Measurements from ENCODE around the gene TMEM9.

TMEM9 gene

DNA sequence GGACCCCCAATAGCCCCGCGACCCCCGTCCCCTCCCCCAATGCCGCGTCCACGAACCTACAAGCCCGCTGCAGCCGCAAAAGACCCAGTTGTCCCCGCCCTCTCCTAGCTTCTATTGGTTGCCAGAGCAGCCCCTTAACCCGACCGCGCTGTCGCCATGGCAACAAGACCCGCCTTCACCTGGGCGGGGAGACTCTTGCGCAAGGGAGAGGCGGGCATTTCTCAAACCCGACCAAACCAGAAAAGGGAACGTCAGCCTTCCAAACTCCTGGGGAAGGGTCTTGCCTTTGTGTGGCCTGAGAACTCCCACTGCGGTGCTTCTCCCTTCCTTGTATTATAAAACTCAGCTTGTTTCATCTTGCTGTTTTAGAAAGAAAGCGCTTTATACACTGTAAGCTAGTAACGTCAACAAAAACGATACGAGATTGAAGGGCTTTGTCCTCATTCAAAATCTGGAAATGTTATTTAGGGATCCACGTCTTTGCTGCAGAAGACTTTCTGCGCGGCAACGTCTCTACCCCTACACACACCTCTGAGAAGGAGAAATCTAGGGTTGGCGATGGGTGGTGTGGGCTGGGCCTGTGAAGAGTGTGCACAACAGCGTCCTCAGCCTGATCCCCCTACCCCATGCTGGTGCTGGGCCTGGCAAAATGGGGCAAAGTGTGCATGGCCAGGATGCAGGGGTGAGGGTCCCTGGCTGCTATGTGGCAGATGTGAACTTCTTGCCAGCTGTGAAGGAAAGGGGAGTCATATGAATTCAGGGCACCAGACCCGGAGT lies at the start of gene TMEM9:
TSS of gene TMEM9 (minus strand) at position 86 of the 777 bp plus-strand sequence. CDS start 551 bp downstream, outside the sequence.
- peak; percentile 95 to 96 (median 95) for DNase-seq

DNA sequence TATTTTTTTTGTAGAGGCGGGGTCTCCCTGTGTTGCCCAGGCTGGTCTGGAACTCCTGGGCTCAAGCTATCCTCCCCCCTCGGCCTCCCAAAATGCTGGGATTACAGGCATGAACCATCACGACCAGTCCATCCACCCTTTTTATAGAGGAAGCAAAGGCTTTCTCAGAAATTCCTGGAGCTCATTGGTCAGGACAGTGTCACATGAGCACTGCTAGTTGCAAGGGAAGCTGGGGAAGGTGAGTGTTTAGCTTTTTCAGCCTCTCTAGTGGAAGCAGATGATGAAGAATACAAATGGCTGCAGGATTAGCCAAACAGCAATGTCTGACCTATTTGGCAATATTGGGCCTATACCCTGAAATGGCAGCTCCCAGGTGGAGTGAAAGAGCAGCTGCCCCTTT lies 44.3 kb upstream of the TMEM9 start:
- DNase-seq, result no peak

DNA sequence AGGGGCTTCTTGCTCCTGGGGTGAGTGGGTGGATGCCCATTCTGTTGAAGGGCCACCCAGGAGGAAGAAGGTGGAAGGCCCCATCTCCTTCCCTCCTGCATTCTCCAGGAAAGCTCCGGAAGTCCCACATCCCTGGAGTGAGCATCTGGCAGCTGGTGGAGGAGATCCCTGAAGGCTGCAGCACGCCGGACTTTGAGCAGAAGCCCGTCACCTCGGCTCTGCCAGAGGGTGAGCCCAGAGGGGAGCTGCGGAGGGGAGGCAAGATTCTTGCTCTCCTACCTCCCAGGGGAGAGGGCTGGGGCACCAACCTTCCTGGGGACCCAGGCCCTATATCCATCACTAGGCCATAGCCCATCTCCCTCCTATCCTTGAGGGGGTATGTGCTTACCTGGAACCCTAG lies 39.8 kb upstream of the TMEM9 start:
- DNase-seq, result no peak

- no peak for DNase-seq
These were observed 38.1 kb upstream of the TMEM9 start for GRCh38 chr1:201192261-201192788.

- DNase-seq, result peak; percentile 78 to 83 (median 78)
These were observed 37.5 kb upstream of the TMEM9 start for GRCh38 chr1:201191653-201192260.

DNA sequence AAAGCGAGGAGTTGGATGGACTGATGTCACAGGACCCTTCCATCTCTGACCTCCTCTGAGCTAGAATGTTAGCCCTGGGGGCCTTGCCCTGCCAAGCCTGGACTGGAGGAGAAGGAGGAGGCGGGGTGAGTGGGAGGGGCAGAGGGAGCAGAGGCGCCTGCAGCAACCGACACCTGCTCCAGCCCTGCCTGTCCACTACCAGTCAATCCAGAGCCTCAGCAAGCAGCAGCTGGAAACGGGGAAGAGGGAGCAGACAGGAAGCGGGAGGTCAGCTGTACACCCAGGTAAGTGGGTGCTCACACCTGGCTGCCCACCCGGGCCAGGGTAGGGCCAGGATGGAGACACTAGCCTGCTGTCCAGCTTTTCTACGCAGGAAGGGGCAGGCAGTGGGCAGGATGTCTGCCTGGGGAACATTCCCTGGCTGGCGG lies 36.4 kb upstream of the TMEM9 start, which contains the start of gene IGFN1:
TSS of gene IGFN1 (plus strand) at position 201 of the 428 bp plus-strand sequence. CDS start 2,470 bp downstream, outside the sequence.
- no peak for DNase-seq

DNA sequence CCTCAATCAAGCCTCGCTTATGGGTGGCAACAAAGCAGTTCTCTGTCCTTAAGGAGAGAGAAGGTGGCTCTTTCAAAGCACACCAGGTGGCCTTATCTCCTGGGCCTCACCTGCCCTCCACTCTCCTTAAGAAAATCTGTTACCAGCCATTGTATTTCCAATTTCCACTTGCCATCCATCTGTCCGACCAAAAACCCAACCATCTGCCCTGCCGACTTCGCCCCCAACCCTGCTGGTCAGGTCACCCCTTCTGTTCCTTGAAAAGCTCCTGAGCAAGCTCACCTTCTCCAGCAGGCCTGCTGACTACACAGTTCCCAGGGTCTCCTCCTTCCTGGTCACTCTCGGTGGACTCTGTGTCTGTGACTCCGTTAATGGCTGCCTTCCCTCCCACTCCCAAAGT lies 35.7 kb upstream of the TMEM9 start:
- DNase-seq, result no peak

GRCh38 chr1:201189085-201189484 lies 34.8 kb upstream of the TMEM9 start:
- no peak for DNase-seq

DNA sequence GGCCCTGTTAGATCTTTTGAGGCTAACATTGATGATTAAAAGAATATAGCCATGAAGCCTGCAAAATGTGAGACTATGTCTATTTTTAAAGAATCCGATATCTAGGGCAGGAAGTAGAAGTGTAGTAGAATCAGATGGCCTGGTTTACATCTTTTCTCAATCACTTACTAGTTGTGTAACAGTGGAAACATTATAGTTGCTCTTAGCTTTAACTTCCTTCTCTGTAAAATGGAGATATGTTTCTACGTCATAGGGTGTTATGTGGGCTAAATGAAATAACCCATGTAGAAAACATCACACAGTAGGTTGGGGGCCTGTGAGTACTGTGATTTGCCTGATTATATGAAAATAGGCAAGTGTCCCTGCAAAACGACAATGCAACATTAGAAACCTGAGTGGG lies 31.9 kb upstream of the TMEM9 start:
- DNase-seq, result peak; percentile 56 to 86 (median 84)

- no peak for DNase-seq
These were observed 31.4 kb upstream of the TMEM9 start for GRCh38 chr1:201185527-201186128.

DNA sequence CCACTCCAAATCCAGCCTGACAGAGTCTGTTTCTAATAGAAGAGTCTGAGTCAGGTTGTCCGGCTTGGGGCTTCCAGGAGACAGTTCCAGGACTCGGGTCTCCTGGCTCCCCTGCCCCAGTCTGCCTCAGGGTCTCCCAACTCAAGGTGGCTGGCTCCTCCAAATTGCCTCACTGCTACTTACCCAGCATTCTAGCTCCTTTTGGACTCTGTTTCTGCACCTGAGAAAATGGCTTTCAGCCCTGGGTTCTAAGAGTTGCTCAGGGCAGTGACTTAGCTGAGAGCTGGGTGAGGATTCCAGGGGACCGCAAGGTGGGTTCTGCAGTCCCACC lies 30.8 kb upstream of the TMEM9 start:
- no peak for DNase-seq

DNA sequence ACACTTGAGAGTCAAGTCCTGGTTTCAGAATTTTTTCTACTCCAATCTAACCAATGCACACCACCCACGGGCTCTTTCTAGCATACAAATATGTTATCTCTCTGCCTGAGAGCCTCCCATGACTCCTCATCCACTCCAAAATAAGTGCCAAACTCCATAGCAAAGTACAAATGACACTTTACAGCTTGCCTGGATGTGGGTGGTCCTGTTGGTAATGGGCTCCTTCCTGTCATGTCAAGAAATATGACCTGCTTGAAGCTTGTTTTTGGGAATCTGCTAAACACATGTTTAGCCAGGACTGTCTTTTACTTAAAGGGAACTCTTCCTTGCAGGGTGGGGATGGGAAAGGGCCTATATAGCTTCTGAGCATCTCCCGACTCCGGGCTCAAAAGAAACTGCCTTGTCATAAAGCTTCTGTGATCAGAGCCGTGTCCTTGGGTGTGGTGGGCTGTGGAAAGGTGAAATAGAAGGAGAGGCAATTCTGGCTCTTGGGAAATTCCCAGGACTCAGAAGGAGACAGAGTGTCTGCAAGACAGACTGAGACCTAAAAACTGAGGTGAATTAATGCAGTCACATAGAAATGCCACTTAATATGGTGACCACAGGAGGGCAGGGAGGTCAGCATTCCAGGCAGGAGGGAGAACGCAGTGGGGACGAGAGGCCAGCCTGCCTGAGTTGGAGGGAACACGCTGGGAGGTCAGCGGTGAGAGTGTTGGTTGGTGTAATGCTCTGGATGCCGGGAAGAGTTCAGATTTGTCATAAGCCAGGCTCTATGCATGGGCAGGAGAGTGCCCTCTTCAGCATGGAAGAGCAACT lies 30.2 kb upstream of the TMEM9 start:
- DNase-seq, result peak; percentile 49 to 52 (median 52)

DNA sequence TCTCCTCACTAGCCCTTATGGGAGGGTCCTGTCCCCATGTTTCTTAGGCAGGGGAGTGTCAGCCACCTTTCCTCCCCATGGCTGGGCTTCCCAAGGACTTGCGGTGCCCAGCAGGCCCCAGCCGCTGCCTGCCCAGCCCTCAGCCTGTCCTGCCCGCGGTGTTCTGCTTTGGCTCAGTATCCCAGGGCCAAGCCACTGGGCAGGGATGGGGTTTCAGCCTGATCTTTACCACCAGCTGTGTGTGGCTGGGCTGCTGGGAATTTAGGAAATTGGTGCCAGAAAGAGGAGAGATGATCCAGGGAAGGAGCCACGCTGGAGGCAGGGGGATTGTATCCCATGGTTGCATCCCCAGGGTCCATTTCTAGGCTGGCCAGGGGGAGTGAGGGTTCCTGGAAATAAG lies 29.5 kb upstream of the TMEM9 start:
- DNase-seq, result no peak

DNA sequence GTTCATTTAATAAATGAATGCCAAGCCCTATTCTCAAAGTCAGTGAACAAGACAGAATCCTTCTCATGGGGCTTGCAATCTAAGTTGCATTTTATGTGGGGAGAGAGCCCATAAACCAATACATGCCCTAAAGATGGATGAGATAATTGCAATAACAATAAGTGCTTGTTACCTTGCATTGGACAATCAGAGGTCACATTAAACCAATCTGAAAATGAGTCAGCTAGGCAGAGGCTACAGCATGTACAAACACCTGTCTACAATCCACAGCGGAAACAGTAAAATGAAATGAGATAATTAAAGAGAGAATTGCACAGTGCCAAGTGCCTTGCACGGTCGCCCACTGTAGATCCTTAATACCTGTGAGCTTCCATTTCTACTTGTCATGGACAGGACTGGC lies 28.9 kb upstream of the TMEM9 start:
- no peak for DNase-seq

GRCh38 chr1:201181726-201182125 lies 27.5 kb upstream of the TMEM9 start:
- no peak for DNase-seq

- peak in 1 of 3 donors; percentile 27 for DNase-seq
These were observed 27.0 kb upstream of the TMEM9 start for GRCh38 chr1:201181323-201181722.

- peak in 1 of 3 donors; percentile 24 for DNase-seq
These were observed 26.6 kb upstream of the TMEM9 start for GRCh38 chr1:201180901-201181300.

DNA sequence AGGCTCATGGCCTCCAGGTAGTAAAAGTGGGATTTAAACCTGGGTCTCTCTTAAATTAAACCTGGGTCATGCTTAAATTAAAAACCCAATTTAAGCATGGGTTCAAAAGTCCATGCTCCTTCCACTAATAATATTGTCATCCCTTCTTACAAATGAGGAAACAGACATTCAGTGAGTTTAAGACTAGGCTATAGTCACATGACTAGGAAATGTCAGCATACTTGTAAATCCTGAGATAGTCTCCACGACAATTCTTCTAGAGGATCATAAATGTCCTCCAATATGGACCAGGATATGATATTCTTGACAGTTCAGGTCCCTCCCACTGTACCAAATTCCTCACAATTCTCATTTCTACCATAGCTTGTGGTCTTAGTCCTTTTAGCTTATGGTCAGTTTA lies 25.9 kb upstream of the TMEM9 start:
- peak in 2 of 3 donors; percentile 21 to 33 for DNase-seq

DNA sequence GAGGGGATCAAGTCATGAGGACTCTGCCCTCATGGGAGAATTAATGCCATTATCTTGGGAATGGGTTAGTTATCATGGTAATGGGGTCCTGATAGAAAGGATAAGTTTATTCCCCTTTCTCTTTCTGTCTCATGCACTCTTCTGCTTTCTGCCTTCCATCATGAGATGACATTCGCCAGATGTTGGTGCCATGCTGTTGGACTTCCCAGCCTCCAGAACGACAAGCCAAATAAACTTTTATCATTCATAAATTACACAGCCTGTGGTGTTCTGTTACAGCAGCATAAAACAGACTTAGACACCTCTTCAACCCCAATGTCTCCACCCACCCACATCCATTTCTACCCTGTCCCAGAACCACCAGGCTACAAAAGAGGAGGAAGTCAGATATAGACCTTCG lies 24.4 kb upstream of the TMEM9 start:
- DNase-seq, result no peak

GRCh38 chr1:201176940-201177339 lies 22.7 kb upstream of the TMEM9 start:
- DNase-seq, result no peak

DNA sequence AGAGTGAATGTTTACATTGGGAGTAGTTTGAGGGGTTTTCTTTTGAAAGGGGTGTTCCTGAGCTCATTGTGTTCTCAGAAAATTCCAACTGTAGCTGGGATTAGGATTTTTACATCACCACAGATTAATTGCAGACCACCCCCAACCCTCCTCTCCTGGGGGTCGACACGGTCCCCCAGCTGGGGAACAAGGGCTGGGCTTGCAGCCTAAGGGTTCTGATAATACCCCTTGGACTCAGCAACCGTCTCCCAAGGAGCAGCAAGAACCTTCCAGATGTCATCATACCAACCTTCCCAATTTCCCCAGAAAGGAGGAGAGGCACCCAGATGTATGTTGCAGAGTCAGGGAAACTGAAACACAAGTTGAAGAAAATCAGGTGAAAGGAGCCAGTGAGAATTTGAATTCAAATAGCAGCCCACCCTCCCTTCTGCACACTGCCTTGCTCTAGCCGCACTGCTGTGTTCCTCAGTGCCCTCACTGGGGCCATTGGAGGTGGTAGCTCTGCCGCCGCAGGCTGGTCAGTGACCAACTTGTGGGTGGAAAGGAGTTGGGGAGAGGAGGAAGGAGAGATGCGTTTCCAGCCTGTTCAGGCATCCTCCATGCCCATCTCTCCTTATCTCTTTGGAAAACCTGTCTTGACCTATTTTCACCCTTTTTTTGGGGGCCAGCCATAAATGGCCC lies 21.7 kb upstream of the TMEM9 start:
- DNase-seq, result no peak

DNA sequence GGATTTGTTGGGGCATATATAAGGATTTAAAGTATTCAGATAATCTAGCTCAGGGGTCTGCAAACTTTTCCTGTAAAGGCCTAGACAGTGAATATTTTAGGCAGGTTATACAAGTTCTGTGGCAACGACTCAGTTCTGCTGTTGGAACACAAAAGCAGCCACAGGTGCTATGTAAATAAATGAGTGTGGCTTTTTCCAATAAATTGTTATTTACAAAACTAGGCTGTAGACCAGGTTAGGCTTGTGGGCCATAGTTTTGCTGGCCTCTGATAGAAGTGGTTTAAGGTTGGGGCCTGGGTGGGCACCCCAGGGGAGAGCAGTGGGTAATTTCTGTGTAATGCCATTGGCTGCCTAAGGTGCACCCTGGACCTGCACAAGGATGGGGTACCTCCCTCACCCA lies 19.5 kb upstream of the TMEM9 start:
- DNase-seq, result no peak
